ENCODE data around the gene HTRA3.
A peak's percentile ranks its signal among the peaks of the same experiment; 100 is the strongest.

HTRA3 gene

DNA sequence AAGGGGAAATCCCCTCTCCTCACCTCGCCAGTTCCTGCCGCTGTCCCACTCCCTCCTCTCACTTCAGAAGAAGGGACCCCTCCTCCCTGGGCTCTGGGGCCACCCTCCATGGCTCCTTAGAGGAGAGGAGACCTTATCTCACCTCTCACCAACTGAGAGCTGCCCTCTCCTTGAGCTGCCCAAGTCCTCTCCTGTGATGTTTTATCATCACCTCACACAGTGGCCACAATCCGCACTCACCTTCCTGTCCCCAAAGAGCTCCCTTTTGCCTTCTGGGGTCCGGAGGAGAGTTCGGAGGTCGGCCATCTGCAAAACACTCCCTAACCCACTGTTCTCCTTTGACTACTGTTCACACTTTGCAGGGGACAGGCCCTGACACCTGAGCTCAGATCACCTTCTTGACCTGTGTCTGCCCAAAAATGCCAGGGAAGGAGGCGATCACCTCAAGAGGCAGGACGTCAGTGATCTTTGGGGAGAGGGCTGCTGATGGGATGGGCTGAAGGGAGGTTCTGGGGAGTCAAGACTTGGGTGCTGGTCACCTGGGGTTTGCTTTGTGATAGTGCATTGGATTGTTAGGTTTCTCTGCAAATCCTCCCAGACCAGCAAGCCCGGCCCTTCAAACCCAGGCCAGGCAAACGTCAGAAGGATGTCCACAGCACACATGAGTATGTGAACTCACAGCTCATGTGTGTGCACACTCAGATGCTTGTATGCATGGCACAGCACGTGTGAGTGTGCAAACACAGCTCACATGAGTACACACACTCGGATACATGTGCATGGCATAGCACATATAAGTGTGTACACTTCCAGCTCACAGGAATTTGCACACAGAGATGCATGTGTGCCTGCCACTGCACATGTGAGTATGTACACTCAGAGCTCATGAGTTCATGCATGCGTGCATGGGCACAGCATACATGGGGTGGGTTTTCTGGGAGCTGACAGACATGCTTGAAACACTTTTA, 41.8 kb downstream of the HTRA3 start:
- H3K36me3 ChIP-seq (ENCODE audit: control insufficient read depth, insufficient read depth, low read length, severe bottlenecking): no peaks in the 10 kb centered on the region
- peaks cover 29% of the 10 kb centered on the region for H3K4me1 ChIP-seq (ENCODE audit: control insufficient read depth, insufficient read depth, low read length)
- no peak overlapping the region for H3K9ac ChIP-seq (ENCODE audit: low read length)
- H3K27me3 ChIP-seq (replicated peaks; ENCODE audit: control insufficient read depth, insufficient read depth, low read length): peaks cover 6% of the 10 kb centered on the region
- H3K9me3 ChIP-seq (ENCODE audit: control insufficient read depth, low read length): peaks cover 11% of the 10 kb centered on the region
- no peak for DNase-seq (ENCODE audit: low read depth)
- H3K4me3 ChIP-seq (ENCODE audit: low read length): no peak overlapping the region

DNA sequence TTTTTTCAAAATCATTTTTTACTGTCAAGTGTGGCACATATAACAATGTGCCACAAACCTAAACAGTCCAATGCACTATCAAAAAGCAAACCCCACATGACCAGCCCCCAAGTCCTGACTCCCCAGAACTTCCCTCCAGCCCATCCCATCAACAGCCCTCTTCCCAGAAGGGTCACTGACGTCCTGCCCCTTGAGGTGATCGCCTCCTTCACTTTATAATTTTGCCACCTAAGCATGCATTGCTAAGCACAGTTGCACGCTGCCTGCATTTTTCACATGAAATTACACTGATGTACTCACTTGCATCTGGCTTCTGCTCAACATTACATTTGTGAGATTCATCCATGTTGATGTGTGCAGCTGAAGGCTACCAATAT, 42.5 kb downstream of the HTRA3 start:
- no peak overlapping the region for H3K4me3 ChIP-seq (ENCODE audit: low read length)
- DNase-seq (ENCODE audit: low read depth): no peak
- no peak overlapping the region for H3K9ac ChIP-seq (ENCODE audit: low read length)
- peaks cover 6% of the 10 kb centered on the region for H3K27me3 ChIP-seq (replicated peaks; ENCODE audit: control insufficient read depth, insufficient read depth, low read length)
- peaks cover 11% of the 10 kb centered on the region for H3K9me3 ChIP-seq (ENCODE audit: control insufficient read depth, low read length)
- peaks cover 22% of the 10 kb centered on the region for H3K4me1 ChIP-seq (ENCODE audit: control insufficient read depth, insufficient read depth, low read length)
- no peaks in the 10 kb centered on the region for H3K36me3 ChIP-seq (ENCODE audit: control insufficient read depth, insufficient read depth, low read length, severe bottlenecking)

DNA sequence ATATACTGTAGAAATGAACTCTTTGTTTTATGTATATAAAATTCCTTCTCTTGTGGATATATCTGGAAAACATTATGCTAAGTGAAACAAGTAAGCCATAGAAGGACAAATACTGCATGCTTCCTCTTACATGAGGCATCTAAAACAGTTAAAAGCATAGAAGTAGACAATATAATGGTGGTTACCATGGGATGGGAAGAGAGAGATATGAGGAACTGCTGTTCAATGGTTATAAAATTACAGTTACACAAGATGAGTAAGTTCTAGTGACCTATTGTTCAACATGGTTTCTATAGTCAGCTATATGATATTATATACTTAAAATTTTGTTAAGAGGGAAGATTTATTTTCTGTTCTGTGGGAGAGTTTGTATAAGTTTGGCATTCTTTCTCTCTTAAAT, 43.4 kb downstream of the HTRA3 start:
- Histone ChIP-seq H3K9me3 (ENCODE audit: control insufficient read depth, low read length) (peaks cover 11% of the 10 kb centered on the region), H3K9ac (ENCODE audit: low read length) (no peak overlapping the region), H3K4me3 (ENCODE audit: low read length) (no peak overlapping the region), H3K4me1 (ENCODE audit: control insufficient read depth, insufficient read depth, low read length) (peaks cover 21% of the 10 kb centered on the region), H3K27me3 (replicated peaks; ENCODE audit: control insufficient read depth, insufficient read depth, low read length) (peaks cover 6% of the 10 kb centered on the region), H3K36me3 (ENCODE audit: control insufficient read depth, insufficient read depth, low read length, severe bottlenecking) (no peaks in the 10 kb centered on the region)
- no peak for DNase-seq (ENCODE audit: low read depth)

DNA sequence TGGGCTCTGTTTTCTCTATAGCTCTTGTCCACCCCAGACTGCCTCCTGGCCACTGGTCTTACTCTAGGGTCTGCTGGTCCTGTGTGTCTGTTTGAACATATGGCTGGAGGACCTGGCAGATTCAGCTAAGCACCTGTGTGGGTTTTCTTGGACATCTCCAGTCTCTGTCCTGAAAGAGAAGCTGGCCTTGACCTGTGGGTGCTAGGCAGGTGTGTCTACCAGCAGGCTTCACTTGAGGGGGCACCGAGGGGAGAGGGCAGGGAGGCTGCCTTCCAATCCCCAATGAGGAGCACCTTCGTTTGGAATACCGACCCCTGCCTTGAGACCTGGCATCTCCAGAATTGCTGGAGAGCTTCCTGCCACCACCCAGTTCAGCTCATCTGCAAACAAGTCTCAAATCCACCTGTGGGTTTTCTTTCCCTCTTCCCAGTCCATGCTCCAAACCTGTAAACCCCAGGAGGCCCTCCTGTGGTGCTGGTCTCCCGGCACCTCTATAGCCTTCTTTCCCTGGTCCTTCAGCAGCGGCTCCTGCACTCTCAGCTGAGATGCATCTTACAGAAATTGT, 45.2 kb downstream of the HTRA3 start:
- no peaks in the 10 kb centered on the region for H3K36me3 ChIP-seq (ENCODE audit: control insufficient read depth, insufficient read depth, low read length, severe bottlenecking)
- no peak for DNase-seq (ENCODE audit: low read depth)
- peaks cover 11% of the 10 kb centered on the region for H3K4me1 ChIP-seq (ENCODE audit: control insufficient read depth, insufficient read depth, low read length)

DNA sequence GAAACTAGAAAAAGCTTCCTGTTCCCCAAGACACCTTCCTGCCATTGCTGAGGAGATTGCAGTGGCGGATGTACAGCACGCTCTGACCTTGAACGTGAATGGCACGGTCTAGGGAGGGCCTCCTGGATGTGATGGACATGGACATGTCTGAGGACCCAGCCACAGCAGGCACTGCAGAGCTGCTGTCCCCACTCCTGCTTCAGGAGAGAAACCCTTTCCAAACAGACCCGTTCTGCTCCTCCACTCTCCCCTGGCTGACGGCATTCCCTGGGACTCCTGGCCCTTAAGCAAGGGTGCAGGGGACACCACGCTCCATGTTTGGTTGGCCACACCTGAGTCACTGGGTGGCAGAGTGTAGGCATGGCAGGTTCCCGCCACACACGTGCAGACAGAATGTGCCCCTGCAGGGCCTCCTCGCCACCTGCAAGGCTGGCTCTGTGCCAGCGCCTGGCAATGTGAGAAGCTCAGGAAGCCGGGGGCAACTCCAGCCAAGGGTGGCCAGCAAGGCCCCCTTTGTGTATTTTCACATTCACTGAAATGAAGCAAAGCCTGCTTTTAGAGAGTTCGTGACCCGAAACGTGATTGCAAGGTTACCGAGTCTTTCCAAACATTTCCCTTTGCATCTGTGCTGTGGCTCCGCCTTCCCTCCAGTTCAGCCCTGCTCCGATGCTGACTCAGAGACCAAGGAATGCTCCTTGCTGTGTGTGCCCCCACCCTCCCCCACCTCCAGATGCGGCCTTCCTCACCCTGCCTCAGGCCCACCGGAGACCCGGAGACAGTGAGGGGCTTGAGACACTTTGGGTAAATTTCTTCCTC, 46.1 kb downstream of the HTRA3 start:
- peak; percentile 88 for DNase-seq (ENCODE audit: low read depth)
- peaks cover 18% of the 10 kb centered on the region for H3K4me1 ChIP-seq (ENCODE audit: control insufficient read depth, insufficient read depth, low read length)
- no peaks in the 10 kb centered on the region for H3K36me3 ChIP-seq (ENCODE audit: control insufficient read depth, insufficient read depth, low read length, severe bottlenecking)
- H3K9me3 ChIP-seq (ENCODE audit: control insufficient read depth, low read length): peaks cover 11% of the 10 kb centered on the region
- H3K4me3 ChIP-seq (ENCODE audit: low read length): no peak overlapping the region
- no peak overlapping the region for H3K9ac ChIP-seq (ENCODE audit: low read length)
- peaks cover under 1% of the 10 kb centered on the region for H3K27me3 ChIP-seq (replicated peaks; ENCODE audit: control insufficient read depth, insufficient read depth, low read length)

More for the DNA sequence above, 45.2 kb downstream of the HTRA3 start:
- Histone ChIP-seq H3K27me3 (replicated peaks; ENCODE audit: control insufficient read depth, insufficient read depth, low read length) (peaks cover 4% of the 10 kb centered on the region), H3K9me3 (ENCODE audit: control insufficient read depth, low read length) (peaks cover 11% of the 10 kb centered on the region), H3K4me3 (ENCODE audit: low read length) (no peak overlapping the region), H3K9ac (ENCODE audit: low read length) (no peak overlapping the region)

DNA sequence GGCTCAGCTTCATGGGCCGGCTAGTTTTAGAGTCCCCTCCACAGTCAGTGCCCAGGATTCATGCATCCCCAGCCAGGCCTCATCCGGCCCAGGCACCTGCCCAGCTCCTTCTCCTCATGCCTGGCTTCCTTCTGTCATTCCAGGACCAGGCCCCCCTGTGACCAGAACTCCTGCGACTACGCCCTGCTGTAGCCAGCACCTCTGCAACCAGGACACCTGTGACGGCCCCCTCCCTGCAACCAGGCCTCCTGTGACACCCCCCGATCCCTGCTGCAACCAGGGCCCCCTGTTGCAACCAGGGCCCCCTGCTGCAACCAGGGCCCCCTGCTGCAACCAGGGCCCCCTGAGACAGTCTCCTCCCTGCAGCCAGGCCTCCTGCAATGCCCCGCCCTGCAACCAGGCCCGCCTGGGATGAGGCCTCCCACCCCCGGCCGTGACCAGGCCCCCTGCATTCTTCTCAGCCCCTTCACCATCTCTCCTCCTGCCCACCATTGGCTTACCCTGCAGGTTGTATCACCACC, 46.8 kb downstream of the HTRA3 start:
- Histone ChIP-seq H3K4me1 (ENCODE audit: control insufficient read depth, insufficient read depth, low read length) (peaks cover 18% of the 10 kb centered on the region), H3K4me3 (ENCODE audit: low read length) (no peak overlapping the region), H3K36me3 (ENCODE audit: control insufficient read depth, insufficient read depth, low read length, severe bottlenecking) (no peaks in the 10 kb centered on the region), H3K9ac (ENCODE audit: low read length) (no peak overlapping the region), H3K27me3 (replicated peaks; ENCODE audit: control insufficient read depth, insufficient read depth, low read length) (no peaks in the 10 kb centered on the region), H3K9me3 (ENCODE audit: control insufficient read depth, low read length) (peaks cover 11% of the 10 kb centered on the region)
- no peak for DNase-seq (ENCODE audit: low read depth)

DNA sequence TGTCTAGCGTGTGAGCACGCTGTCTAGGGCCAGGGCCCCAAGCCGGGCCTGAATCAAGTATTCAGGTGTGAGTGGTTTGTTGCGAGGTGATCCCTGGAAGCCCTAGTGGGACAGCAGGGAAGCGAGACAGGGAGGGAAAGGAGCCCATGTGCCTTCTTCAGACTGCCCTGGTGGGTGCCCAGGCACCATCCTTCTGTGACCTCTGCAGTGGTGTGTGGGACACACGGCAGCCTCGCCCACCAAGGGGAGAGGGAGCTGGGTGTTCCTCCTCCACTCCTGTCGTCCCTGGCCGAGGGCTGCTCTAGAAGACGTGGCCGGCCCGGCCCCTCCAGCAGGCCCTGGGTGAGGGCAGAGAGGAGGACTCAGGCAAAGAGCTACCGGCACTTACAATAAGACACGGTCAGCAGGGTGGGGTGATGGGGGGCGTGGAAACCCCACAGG, 47.4 kb downstream of the HTRA3 start:
- Histone ChIP-seq H3K9ac (ENCODE audit: low read length) (no peak overlapping the region), H3K9me3 (ENCODE audit: control insufficient read depth, low read length) (peaks cover 11% of the 10 kb centered on the region), H3K4me1 (ENCODE audit: control insufficient read depth, insufficient read depth, low read length) (peaks cover 18% of the 10 kb centered on the region), H3K36me3 (ENCODE audit: control insufficient read depth, insufficient read depth, low read length, severe bottlenecking) (no peaks in the 10 kb centered on the region), H3K27me3 (replicated peaks; ENCODE audit: control insufficient read depth, insufficient read depth, low read length) (no peaks in the 10 kb centered on the region), H3K4me3 (ENCODE audit: low read length) (no peak overlapping the region)
- no peak for DNase-seq (ENCODE audit: low read depth)

DNA sequence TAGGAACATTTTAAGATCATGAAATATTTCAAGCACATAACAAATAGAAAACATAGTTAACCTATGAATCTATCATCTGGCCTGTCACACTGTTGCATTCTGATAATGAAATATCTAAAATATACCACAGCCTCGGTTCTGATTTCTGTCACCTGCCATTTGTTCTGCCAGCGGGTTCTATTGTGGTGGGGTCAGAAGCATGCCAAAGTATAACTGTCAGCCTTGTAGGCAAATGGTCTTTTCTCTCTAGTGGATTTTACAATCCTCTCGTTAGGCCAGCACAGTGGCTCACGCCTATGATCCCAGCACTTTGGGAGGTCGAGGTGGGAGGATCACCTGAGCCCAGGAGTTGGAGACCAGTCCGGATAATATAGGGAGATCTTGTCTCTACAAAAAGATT, 47.9 kb downstream of the HTRA3 start:
- DNase-seq (ENCODE audit: low read depth): no peak

DNA sequence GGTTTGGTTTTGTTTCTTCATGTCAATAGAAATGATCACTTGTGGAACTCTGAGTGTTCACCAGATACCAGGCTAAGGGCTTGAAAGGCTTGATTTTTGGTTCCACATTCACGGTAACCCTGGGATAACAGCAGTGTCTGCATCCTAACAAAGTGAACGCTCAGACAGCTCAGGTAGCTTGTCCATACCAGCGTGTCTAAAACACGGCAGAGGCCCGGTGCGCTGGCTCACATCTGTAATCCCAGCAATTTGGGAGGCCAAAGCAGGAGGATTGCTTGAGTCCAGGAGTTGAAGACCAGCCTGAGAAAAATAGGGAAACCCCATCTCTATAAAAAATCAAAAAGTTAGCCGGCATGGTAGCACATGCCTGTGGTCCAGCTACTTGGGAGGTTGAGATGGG, 49.0 kb downstream of the HTRA3 start:
- peaks cover 18% of the 10 kb centered on the region for H3K4me1 ChIP-seq (ENCODE audit: control insufficient read depth, insufficient read depth, low read length)
- no peaks in the 10 kb centered on the region for H3K36me3 ChIP-seq (ENCODE audit: control insufficient read depth, insufficient read depth, low read length, severe bottlenecking)
- no peaks in the 10 kb centered on the region for H3K9me3 ChIP-seq (ENCODE audit: control insufficient read depth, low read length)
- DNase-seq (ENCODE audit: low read depth): no peak
- H3K4me3 ChIP-seq (ENCODE audit: low read length): no peak overlapping the region
- H3K27me3 ChIP-seq (replicated peaks; ENCODE audit: control insufficient read depth, insufficient read depth, low read length): no peaks in the 10 kb centered on the region
- H3K9ac ChIP-seq (ENCODE audit: low read length): no peak overlapping the region

More for the DNA sequence above, 47.9 kb downstream of the HTRA3 start:
- Histone ChIP-seq H3K4me1 (ENCODE audit: control insufficient read depth, insufficient read depth, low read length) (peaks cover 18% of the 10 kb centered on the region), H3K9me3 (ENCODE audit: control insufficient read depth, low read length) (peaks cover 9% of the 10 kb centered on the region), H3K27me3 (replicated peaks; ENCODE audit: control insufficient read depth, insufficient read depth, low read length) (no peaks in the 10 kb centered on the region), H3K36me3 (ENCODE audit: control insufficient read depth, insufficient read depth, low read length, severe bottlenecking) (no peaks in the 10 kb centered on the region), H3K9ac (ENCODE audit: low read length) (no peak overlapping the region), H3K4me3 (ENCODE audit: low read length) (no peak overlapping the region)

DNA sequence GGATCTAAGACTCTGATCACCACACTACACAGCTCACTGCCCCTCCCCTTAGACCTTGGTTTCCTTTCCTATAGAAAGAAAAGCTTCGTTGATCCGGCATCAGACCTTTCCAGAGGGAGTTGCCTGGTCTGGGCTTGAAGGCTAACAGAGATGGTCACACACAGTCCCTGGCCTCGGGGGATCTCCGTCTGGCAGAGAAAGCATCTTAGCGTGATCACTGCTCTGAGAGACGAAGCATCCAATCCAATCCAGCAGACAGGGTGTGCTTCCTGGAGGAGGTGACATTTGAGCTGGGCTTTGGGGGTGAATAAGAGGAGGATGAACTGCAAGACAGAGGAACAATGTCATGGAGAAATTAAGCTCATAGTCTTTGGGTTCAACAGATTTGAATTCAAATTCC, 49.5 kb downstream of the HTRA3 start:
- Histone ChIP-seq H3K36me3 (ENCODE audit: control insufficient read depth, insufficient read depth, low read length, severe bottlenecking) (no peaks in the 10 kb centered on the region), H3K27me3 (replicated peaks; ENCODE audit: control insufficient read depth, insufficient read depth, low read length) (no peaks in the 10 kb centered on the region), H3K9me3 (ENCODE audit: control insufficient read depth, low read length) (no peaks in the 10 kb centered on the region), H3K4me3 (ENCODE audit: low read length) (no peak overlapping the region), H3K9ac (ENCODE audit: low read length) (no peak overlapping the region), H3K4me1 (ENCODE audit: control insufficient read depth, insufficient read depth, low read length) (peaks cover 18% of the 10 kb centered on the region)
- no peak for DNase-seq (ENCODE audit: low read depth)
